Erythroblast (primary cell): Measurements from ENCODE around the gene GSTK1.

ENCODE experiments used
- GATA1 ChIP-seq: IDR thresholded peaks from 2 replicates; pipeline ENCODE4 v1.6.1; 2011; ENCODE audit warnings: low read depth, mild to moderate bottlenecking, control low read depth, low read length, moderate library complexity
- POLR2A ChIP-seq: IDR thresholded peaks from 2 replicates; pipeline ENCODE4 v1.6.1; 2011; ENCODE audit warnings: mild to moderate bottlenecking, low read length

DNA sequence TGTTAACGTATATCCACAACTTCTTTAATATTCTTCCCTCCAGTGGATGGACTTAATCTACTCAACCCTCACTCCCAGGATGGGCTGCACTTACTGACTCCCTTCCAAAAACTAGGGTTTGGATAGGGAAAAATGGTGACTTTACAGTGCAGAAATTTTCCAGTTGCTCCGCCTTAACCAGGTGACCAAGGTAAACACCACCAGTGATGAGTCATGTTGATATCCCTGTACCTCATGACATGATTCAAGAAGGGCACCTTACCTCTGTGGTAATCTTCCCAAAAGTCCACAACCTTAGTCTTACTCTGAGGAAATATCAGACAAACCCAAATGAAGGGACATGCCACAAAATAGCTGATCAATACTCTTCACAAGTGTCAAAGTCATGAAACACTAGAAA, 3.5 kb upstream of the GSTK1 start:
- TF ChIP-seq POLR2A: no peak
- TF ChIP-seq GATA1: no peak
